ENCODE data around the gene TARBP2. TPM values are rescaled to one million over a fixed set of nuclear protein-coding genes. Genes with fewer than 3 reads are reported as not detected.

The TARBP2 gene
- total RNA-seq, 1 donor from 2014 or later = 12.9 TPM

- no peak for DNase-seq
- Histone ChIP-seq H3K9me3 (replicated peaks) (no peaks in the 10 kb centered on the region), H3K27me3 (ENCODE audit: low read depth) (no peaks in the 10 kb centered on the region), H3K4me3 (no peak overlapping the region), H3K4me1 (peaks cover 98% of the 10 kb centered on the region), H3K36me3 (peaks cover 100% of the 10 kb centered on the region), H3K27ac (replicated peaks) (peak overlapping the region; percentile 69)
- TF ChIP-seq CTCF (IDR thresholded peaks at IDR 0.05; ENCODE audit: borderline replicate concordance) = no peak
- intact Hi-C loops (cut with micrococcal nuclease) = no loop called here
Observed at GRCh38 chr12:53467082-53467481, 34.0 kb upstream of the TARBP2 start.

DNA sequence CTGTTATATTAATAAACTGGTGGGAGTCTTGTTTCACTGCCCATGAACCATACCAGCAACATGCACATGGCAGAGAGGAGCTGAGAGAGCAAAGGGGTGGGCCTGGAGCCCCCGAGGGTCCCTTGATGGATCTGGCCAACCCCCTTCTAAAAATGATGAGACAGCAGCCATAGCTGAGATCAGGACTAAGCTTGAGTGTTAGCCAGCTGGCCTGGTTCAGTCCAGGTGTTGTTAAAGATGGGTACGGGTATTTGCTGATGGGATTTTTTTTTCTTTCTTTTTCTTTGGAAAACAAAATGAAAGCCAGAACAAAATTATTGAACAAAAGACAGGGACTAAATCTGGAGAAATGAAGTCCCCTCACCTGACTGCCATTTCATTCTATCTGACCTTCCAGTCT lies 33.2 kb upstream of the TARBP2 start:
- no peak for DNase-seq
- Histone ChIP-seq H3K9me3 (replicated peaks) (no peaks in the 10 kb centered on the region), H3K4me1 (peaks cover 98% of the 10 kb centered on the region), H3K27ac (replicated peaks) (peak overlapping the region; percentile 69), H3K27me3 (ENCODE audit: low read depth) (no peaks in the 10 kb centered on the region), H3K36me3 (peaks cover 100% of the 10 kb centered on the region), H3K4me3 (no peak overlapping the region)
- intact Hi-C loops (cut with micrococcal nuclease) = no loop called here
- TF ChIP-seq CTCF (IDR thresholded peaks at IDR 0.05; ENCODE audit: borderline replicate concordance) = no peak

DNA sequence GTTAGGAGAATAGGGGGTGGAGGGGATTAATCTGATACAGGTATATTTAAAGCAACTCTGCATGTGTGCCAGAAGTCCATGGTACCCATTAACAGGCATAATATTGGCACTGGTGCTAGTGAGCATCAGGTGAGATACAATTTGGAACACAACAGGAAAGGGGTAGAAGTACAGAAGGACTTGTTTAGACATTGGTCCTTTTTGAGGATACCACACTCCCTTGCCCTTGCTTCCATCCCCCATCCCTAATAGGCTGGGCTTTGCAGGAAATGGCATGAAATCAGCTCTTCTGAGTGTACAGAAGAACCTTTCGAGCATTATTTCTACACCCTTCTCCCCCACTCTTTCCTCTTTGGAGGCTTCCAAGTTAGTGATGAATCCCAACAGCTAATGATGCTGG lies 32.8 kb upstream of the TARBP2 start:
- Histone ChIP-seq H3K27me3 (ENCODE audit: low read depth) (no peaks in the 10 kb centered on the region), H3K4me1 (peaks cover 98% of the 10 kb centered on the region), H3K36me3 (peaks cover 100% of the 10 kb centered on the region), H3K27ac (replicated peaks) (peak overlapping the region; percentile 69), H3K9me3 (replicated peaks) (no peaks in the 10 kb centered on the region), H3K4me3 (no peak overlapping the region)
- intact Hi-C loops (cut with micrococcal nuclease) = no loop called here
- no peak for DNase-seq
- TF ChIP-seq CTCF (IDR thresholded peaks at IDR 0.05; ENCODE audit: borderline replicate concordance) = no peak

DNA sequence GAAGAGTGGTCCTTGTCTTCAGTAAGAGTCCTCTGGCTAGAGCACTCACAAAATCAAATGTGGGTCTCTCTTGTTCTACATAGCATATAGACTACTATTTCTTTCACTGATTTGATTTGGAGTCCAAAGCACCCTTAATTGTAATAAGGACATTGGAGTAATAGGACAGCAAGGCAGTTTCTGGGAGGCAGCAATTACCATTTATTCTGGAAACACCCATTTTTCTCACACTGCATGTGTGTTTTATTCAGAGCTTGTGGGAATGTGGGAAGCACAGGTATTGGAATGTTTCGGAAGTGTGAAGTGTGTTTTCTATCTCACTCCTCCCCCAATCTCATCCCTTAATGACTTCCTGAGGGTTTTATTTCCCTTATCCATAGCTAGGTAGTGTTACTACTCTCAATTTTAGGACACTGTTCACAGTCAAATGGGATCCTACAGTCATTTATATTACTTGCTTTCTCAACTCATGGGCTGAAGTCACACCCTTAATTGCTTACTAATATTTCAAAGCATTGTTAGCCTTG lies 29.0 kb upstream of the TARBP2 start:
- peaks cover 98% of the 10 kb centered on the region for H3K4me1 ChIP-seq

DNA sequence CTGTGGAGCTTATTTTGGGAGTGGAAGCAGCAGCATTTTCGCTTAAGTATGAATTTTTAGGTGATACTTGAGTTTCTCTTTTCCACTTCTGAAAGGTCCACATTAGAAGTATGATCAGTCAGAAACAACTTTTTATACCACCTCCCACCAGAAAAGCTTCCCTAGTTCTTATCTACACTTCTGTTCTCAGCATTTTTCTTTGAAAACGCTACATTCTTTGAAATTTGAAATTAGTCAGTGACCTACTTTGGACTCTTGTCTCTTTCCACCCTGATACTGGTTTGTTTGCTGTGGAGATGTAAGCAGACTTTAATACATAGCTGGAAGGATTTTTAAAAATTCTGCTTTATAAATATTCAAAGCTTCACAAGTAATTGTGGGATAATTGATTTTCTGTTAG lies 27.0 kb upstream of the TARBP2 start:
- H3K9me3 ChIP-seq (replicated peaks) = no peaks in the 10 kb centered on the region
- H3K27ac ChIP-seq (replicated peaks) = peak overlapping the region; percentile 34
- H3K36me3 ChIP-seq = peaks cover 100% of the 10 kb centered on the region
- intact Hi-C loops (cut with micrococcal nuclease) = no loop called here
- TF ChIP-seq CTCF (IDR thresholded peaks at IDR 0.05; ENCODE audit: borderline replicate concordance) = no peak
- H3K4me3 ChIP-seq = no peak overlapping the region
- no peak for DNase-seq
- no peaks in the 10 kb centered on the region for H3K27me3 ChIP-seq (ENCODE audit: low read depth)
- peaks cover 100% of the 10 kb centered on the region for H3K4me1 ChIP-seq

More for the DNA sequence above, 29.0 kb upstream of the TARBP2 start:
- no peaks in the 10 kb centered on the region for H3K9me3 ChIP-seq (replicated peaks)
- TF ChIP-seq CTCF (IDR thresholded peaks at IDR 0.05; ENCODE audit: borderline replicate concordance) = no peak
- H3K27me3 ChIP-seq (ENCODE audit: low read depth) = no peaks in the 10 kb centered on the region
- peaks cover 100% of the 10 kb centered on the region for H3K36me3 ChIP-seq
- H3K4me3 ChIP-seq = no peak overlapping the region
- intact Hi-C loops (cut with micrococcal nuclease) = no loop called here
- DNase-seq = no peak
- H3K27ac ChIP-seq (replicated peaks) = peak overlapping the region; percentile 34

Data from left ventricle myocardium inferior (tissue), 1 donor.